Measurements from ENCODE around the gene BACH2.
"Not testable (repeated sequence)": the region's sequence is repeated elsewhere in the genome, so short reads cannot be mapped to it uniquely, and the experiment has no call there.

The BACH2 gene

DNA sequence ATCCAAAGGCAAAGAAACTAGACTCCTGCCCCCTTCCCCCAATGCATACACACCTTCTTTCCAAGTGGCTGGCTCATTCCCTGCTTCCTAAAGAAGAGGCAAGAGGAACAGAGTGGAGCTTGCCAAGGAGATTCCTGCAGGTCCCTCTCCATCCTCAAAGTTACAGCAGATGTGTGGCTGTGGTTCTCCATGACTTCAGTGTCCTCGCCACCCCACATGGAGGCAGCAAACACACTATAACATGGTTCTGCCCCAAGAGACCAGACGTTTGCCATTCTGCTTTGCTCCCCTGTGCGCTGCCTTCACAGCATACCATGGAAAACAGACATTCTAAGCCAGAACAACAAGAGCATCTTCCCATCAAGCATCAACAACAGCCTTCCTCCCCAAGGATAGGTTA lies 84.4 kb downstream of the BACH2 start:
- no peak for DNase-seq (ENCODE audit: low spot score)

DNA sequence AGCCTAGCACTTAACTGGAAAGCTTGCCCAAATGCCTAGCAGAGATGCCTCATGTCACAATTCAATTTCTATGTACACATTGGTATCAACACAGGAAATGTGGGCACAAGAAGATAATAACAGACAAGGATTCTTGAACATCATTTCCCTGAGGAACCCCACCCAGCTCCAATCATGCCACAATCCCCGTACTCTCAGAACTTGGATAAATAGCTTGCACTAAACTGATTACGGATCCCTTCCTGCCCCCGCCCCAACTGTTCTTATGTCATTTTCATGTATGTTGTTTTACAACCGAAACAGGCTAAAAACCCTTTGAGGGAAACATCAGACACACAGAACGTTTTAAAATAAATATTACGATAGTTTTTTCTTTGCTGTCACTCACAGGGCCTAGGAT lies 87.1 kb downstream of the BACH2 start:
- DNase-seq (ENCODE audit: low spot score): no peak

DNA sequence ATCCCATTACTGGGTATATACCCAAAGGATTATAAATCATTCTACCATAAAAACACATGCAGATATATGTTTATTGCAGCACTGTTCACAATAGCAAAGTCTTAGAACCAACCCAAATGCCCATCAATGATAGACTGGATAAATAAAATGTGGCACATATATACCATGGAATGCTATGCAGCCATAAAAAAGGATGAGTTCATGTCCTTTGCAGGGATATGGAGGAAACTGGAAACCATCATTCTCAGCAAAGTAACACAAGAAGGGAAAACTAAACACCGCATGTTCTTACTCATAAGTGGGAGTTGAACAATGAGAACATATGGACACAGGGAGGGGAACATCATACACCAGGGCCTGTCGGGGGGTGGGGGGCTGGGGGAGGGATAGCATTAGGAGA lies 88.0 kb downstream of the BACH2 start:
- DNase-seq (ENCODE audit: low spot score): not testable (repeated sequence)

DNA sequence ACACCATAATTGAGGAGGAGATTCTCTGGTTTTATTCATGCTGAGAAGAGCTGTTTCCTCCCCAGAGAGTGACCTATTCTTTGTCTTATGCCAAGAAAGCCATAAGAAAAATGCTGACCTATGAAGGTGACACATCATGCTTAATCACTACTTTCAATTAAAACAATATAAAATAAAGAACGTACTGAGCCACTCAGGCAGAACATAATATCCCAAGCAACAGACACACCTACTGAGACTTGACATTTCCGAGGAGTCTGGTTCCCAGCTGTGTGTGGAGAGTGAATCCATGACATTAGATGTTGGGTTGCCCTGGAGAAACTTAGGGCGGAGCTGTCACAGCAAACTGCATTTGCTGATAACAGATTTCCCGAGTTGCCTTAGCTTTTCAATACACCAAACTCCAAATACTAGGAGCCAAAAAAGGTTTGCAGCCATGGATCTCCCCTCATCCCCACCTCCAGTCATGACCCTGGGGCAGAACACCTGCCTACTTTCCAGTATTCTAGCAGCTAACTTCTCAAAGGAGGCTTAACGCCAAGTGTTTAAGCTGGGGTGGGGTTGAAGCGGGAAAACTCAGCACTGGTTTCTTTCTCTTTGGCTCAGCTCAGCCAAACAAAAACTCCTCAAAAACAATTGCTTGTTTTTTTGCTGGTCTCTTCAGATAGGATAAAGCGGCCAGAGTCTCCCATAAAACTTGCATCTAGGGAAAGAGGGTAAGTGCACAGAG lies 92.2 kb downstream of the BACH2 start:
- no peak for DNase-seq (ENCODE audit: low spot score)

DNA sequence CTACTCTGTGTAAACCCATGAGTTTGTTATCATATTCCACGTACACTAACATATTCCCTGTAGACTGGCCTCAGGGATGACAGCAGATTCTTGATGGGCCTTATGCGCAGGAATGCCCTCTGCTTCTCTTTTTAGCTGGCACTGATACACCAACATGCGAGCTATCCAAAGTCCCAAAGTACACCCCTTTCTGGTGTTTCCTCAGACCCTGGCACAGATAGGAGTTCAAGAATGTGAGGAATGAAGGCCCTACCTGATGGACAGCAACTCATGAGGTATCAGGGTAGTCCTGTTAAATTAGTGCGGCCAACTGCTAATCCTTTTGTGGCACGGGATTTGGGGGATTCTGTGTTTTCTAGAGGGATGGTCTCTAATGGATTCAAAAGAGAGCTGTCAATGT lies 93.0 kb downstream of the BACH2 start:
- no peak for DNase-seq (ENCODE audit: low spot score)

DNA sequence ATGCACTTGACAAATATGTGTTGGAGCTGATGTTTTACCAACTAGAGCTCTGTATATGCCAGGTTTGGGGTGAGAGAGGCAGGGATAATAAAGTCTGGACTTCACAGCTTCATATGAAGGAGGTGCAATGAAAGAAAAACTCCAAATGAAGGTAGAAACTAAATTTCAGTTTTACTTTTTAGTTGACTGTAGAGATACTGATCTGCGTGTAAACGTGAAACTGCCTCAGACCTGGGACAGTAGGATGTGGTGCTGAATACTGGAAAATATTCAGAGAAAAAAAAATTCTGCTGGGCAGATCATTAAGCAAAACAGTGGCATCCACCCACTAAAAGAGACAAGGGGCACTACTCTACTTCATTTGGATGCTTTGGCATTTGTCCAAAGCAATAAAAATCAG lies 94.5 kb downstream of the BACH2 start:
- no peak for DNase-seq (ENCODE audit: low spot score)

DNA sequence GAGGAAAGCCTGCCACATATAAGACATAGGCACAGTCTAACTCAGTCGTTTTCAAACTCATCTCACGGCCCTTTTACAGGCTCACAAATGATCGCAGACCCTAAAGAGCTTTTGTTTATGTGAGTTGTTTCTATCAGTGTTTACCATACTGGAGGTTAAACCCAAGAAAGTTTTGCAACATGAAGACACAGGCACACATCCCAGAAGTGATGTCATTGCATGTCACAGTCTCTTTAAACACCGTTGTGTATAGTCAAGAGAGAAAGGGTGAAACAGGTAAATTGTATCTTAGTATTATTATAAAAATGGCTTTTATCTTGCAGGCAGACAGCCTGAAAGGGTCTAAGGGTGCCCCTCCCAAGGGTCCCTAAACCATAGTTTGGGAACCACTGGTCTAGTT lies 96.7 kb downstream of the BACH2 start:
- DNase-seq (ENCODE audit: low spot score): no peak

DNA sequence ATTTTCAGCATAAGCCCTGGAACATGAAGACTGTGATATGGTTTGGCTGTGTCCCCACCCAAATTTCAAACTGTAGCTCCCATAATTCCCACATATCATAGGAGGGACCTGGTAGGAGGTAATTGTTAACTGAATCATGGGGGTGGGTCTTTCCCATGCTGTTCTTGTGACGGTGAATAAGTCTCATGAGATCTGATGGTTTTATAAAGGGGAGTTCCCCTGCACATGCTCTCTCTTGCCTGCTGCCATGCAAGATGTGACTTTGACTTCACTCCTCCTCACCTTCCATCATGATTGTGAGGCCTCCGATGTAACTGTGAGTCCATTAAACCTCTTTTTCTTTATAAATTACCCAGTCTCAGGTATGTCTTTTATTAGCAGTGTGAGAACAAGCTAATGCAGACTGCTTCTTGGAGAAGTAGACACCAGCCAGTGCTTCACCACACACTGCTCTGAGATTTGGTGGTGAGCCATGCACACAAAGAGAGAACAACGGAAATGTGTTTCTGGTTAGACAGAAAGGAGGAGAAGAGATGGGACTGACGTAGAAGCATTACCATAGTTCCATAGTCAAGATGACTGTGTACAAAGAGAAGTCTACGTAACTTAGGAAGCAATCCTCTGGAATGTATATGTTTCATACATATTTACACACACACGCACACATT lies 97.8 kb downstream of the BACH2 start:
- no peak for DNase-seq (ENCODE audit: low spot score)

DNA sequence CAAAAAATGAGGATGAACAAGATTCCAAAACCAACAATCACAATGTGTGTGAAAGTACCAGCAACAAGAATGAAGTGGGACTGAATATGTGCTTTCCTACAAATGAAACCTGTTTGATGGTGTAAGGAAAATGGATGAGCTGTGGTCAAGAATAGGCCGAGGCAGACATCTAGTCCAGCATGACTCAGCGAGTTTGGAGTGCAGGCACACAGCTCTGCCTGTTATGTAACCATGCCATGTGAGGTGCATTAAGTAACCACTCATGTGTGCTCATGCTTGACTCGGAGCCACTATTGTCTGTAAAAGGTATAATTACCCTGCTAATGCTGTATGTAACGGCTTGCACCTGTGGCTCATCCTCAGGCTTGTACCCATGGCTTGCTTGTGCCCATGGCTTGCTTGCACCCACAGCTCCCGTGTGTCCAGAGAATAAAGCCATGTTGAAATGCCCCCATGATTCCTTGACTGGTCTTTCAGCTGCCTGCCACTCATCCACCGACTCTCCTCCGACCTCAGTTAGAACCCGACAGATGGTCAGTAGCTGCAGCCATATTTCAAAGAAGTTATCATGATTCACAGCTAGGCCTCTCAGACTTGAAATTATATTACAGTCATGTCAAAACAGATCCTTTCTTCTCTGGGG lies 98.7 kb downstream of the BACH2 start:
- DNase-seq (ENCODE audit: low spot score): no peak

DNA sequence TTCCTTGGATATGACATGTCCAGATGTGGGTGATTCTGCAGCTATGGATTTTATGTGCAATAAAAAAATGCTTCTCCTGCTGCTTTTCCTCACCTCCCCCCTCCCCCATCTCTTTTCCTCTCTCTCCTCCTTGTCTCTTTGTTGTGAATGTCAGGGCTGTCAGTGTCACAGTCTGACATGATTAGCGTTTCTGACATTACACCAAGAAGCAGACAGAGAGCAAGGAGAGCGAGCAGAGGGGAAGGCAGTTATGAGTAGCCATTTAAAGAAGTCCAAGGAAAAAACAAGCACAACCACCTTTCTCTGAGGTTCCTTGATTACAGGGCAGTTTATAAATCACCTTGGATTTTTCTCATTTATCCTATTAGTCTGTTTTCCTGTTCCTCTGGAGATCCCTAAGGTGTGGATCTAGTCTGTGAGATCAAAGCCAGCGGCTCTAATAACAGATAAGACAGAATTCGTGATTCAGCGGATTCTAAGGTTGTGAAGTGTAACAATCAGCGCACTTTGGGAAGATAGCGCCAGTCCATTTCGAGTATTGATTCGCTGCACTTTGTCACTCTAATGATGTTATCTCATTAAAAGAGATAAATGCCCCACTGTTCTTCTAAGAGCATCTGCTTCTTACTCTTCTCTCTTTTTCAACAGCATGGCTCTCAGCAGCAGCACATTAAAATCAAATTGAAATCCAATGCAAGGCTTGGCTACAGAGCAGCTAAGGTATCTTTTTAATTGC lies 101.4 kb downstream of the BACH2 start:
- no peak for DNase-seq (ENCODE audit: low spot score)

DNA sequence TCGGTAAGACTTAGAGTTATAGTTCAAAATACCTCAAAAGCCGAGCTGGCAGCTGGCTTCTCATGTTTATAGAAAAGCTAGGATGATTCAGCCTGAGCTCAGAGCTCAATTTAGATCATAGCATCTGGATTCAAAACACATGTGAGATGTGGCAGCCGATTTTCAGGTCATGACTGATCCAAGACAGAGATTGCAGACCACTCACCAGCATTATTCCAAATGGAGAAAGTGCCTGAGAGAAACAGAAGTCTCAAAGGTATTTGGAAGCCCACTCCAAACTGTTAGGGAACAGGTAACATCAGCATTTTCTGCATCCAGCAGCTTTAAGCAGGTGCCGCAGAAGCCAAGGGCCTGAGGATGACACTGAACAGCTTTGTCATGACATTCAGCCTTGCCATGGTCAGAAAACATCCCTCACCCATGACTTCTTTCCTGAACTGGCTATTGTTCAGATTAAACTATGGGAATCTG lies 102.2 kb downstream of the BACH2 start:
- DNase-seq (ENCODE audit: low spot score): no peak

DNA sequence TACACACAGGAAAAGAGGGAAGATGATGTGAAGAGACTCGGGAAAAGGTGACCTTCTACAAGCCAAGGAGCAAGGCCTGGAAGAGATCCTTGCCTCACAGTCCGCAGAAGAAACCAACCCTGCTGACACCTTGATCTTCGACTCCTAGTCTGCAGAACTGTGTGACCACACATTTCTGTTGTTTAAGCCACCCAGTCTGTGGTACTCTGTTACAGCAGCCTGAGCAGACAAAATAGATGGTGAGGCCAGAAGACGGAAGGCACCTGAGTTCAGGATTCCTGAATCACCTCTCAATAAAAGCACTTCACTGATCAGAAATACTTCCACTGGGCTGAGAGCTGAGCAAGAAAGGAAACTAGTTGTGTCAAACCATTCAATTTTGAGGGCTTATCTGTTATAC lies 103.3 kb downstream of the BACH2 start:
- DNase-seq (ENCODE audit: low spot score): no peak

DNA sequence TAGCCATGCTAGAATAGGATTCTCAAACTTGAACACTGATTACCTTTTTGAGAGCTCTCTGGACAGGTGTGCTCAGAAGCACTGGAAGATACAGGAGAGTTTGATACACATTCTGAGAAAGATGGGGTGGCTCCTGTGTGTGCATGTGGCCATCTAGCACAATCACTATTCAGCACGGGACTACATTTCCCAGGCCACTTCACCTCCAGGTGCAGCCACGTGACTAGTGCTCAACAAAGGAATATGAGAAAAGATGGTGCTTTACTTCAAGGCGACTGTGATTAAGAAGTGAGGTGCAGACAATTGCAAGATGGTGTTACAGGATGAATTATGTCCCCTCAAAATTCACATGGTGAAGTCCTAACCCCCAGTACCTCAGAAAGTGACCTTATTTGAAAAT lies 103.8 kb downstream of the BACH2 start:
- DNase-seq (ENCODE audit: low spot score): no peak

DNA sequence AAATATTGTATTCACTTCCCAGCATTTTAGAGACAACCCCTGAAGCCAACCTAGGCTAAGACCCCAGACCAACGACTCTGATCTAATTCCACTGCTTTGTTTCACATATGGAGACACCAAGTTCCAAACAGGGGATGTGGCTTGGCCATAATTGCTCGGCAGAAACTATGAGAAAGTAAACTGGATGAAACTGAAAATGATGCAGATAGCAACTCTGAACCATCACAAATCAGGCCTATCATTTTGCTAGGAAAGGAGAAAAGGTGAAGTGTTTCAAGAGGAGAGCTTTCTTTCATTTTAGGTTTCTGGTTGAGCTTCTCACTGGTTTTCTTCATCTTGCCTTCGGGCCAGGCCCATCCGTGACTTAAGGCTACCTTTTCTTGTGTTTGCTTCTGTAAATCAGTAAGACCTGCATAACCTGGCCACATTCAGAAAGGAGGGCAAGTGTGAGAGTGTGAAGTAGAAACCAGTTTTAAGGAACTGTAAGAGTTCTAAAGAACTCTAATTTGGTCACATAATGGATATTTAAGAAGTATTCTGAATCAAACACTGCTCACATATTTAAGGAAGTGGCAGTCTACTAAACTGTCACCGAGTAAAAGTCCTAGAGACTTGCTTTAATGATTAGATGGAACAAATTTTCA lies 105.8 kb downstream of the BACH2 start:
- DNase-seq (ENCODE audit: low spot score): no peak

DNA sequence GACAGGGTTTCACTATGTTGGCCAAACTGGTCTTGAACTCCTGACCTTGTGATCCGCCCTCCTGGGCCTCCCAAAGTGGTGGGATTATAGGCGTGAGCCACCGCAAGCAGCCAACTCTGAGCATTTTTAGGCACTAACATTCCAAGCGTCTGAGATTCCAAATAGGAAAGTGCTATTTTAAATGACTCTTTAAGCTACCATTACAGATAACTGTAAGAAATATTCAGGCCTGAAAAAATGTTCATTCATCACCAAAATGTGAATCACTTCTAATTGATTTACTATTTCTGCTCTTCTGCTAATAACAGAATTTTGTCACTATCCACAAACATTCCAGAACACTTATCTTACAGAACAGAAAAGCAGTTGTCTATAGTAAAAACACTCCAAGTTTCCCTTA lies 106.5 kb downstream of the BACH2 start:
- no peak for DNase-seq (ENCODE audit: low spot score)

DNA sequence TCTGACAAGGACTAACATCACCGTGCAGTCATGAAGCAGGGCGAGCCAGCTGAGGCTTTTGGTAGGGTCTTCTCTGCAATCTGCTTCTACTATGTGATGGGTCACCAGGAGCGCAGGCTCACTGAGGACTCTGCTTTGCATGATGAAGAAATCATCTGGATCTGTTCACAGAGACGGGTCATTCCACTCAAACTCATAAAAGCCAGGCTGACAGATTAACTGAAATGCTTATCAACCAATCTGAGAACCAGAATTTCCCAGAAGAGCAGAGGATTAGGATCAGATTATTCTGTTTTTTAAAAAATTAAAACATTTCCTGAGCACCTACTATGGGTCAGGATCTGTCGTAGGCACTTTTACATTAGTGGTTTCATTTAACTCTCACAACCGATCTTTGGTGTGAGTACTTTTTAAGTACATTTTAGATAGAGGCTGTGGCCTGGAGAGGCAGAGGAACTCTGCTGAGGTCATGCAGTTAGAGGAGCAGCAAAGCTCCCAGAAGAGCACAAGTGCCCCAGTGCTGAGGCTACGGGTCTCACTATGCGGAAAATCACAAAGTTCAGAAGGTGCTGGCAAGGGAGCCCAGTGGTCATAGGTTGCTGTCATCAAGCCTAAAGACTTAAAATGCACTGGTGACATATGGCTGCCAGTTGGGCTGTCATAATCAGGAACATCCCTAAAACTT lies 109.1 kb downstream of the BACH2 start:
- DNase-seq (ENCODE audit: low spot score): peak; percentile 33

DNA sequence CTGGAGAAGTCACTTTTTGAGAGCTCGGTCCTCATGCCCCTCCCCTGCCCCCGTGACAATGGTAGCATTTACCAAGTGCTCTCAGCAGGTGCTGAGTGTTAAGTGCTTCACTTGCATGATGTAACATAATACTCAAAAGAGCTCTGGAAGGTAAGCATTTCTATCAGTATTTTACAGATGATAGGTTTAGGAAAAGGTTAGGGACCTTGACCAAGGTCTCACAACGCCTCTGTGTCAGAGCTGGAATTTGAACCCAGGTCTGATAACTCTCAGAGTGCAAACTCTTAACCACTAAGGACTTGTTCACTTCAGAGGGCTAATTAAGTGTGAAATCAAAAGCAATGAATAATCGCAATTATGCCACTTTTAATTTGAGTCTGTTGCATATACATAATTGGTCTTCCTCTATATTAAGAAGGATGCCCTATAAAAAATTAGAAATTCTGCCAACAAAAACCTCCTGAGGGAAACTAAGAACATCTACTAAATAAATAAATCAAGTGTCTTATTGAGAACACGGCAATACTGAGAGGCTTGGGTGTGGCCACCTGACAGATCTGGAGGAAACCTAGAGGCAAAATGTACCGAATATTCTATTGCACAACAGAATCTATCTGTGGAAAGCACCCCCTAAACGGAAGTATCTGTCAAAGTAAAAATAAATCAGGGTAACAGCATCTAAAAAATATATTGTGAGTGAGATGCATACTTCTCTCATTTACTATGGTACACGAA lies 109.8 kb downstream of the BACH2 start:
- DNase-seq (ENCODE audit: low spot score): peak; percentile 49

DNA sequence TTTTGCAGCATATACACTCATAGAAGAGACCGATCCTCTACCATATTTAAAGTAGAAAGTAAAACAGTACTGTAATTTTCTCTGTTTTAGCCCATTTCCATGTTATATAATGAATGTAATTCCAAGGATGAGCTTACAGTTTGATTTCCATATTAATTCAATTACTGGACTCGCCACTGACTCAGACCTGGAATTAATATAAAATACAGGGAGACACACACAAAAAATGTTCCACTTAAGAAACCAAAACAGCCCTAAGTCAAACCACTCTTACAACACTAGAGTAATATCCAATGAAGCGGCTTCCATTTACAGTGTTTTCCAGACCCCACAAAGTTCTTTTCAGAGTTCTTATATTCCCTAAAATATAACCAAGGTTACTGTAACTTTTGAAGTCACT lies 110.6 kb downstream of the BACH2 start:
- no peak for DNase-seq (ENCODE audit: low spot score)

DNA sequence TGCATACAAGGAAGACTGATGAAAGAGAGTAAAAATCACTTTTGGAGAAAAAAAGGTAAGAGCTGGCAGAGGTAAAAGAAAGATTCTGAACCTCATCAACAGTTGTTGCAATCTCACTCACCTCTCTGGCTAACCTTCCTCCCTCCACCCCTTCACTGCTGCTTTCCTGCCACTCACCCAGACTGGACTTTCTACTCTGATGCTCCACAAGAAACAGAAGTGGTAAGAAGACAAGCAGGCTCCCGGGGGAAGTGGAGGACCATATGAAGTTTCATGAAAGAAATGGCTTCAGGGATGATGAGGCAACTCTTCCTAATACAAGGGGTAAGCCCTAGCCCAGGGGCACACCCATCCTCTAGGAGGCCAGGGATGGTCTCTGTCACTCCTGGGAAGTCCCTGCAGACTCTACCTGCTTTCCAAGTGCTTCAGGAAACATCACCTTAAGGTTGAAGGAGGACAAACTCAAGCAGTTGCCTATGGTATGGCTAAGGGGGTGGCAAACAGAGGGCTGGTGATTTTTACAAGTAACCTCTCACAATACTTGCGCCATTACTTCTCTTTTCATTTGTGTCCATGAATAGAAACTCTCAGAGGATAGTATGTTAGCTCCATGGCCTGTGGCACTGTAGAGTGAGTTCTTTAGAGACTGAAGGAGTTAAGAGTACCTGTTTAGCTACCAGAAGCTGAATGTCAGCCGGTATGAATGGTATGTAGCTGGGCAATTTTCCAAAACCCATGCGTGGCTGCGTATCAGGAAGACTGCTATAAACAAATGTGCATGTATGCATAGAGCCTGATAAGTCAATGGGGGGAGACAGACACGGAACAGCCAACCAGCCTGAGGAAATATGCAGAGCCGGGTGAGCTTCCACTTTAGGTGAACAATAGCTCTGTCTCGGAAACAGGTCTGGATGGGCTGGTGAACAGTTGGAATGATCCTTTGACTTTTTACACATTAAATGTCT lies 112.0 kb downstream of the BACH2 start:
- peak; percentile 85 for DNase-seq (ENCODE audit: low spot score)
